ENCODE data around the gene NR5A1. TPM values are rescaled to one million over a fixed set of nuclear protein-coding genes. Genes with fewer than 3 reads are reported as not detected.

The NR5A1 gene
- polyA plus RNA-seq, 1 experiment = not detected

DNA sequence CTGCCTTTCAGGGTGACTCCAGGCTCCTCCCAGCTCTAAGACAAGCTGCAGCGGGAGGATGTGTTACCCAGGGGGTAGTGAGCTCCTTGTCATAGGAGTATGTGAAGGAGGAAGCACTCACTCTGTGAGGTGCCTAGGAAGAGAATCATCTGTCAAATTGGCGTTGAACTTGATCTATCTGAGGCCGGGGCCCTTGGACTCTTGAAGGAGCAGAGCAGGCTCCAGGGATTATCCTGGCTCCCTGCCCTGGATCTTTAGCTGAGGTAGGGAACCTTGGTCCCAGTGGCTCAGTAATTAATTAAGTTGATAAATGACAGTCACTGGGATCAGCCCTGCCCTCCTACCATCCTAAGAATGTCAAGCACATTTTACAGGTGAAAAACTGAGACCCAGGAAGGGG lies 41.5 kb downstream of the NR5A1 start:
- H3K4me3 ChIP-seq (ENCODE audit: low read depth, low read length) = no peak overlapping the region
- H3K27ac ChIP-seq (ENCODE audit: low read depth, low read length) = no peak overlapping the region
- TF ChIP-seq, protein P1, sequence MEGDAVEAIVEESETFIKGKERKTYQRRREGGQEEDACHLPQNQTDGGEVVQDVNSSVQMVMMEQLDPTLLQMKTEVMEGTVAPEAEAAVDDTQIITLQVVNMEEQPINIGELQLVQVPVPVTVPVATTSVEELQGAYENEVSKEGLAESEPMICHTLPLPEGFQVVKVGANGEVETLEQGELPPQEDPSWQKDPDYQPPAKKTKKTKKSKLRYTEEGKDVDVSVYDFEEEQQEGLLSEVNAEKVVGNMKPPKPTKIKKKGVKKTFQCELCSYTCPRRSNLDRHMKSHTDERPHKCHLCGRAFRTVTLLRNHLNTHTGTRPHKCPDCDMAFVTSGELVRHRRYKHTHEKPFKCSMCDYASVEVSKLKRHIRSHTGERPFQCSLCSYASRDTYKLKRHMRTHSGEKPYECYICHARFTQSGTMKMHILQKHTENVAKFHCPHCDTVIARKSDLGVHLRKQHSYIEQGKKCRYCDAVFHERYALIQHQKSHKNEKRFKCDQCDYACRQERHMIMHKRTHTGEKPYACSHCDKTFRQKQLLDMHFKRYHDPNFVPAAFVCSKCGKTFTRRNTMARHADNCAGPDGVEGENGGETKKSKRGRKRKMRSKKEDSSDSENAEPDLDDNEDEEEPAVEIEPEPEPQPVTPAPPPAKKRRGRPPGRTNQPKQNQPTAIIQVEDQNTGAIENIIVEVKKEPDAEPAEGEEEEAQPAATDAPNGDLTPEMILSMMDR (IDR thresholded peaks at IDR 0.05; ENCODE audit: low read depth, low read length) = no peak
- POLR2A ChIA-PET = no interaction called here
- no peaks in the 10 kb centered on the region for H3K9me3 ChIP-seq (ENCODE audit: control insufficient read depth, insufficient read depth, low read length)
- CTCF ChIA-PET = no interaction called here
- H3K27me3 ChIP-seq (ENCODE audit: control insufficient read depth, insufficient read depth, low read length) = peaks cover 29% of the 10 kb centered on the region
- DNase-seq (ENCODE audit: low read depth, low spot score) = no peak

DNA sequence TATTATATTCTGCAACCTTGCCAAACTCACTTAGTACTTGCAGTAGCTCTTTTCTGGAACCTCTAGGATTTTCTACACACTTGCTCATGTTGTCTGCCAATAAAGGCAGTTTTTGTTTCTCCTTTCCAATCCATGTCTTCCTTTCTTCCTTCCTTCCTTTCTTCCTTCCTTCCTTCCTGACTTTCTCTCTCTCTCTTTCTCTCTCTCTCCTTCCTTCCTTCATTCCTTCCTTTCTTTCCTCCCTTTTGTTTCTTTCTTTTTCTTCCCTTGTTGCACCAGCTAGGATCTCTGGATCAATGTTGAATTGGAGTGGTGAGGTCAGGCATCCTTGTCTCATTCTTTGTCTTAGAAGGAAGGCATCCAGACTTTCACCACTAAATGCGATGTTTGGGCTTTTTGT lies 44.5 kb downstream of the NR5A1 start:
- CTCF ChIA-PET = no interaction called here
- Histone ChIP-seq H3K27ac (ENCODE audit: low read depth, low read length) (no peak overlapping the region), H3K27me3 (ENCODE audit: control insufficient read depth, insufficient read depth, low read length) (peaks cover 28% of the 10 kb centered on the region), H3K9me3 (ENCODE audit: control insufficient read depth, insufficient read depth, low read length) (no peaks in the 10 kb centered on the region), H3K4me3 (ENCODE audit: low read depth, low read length) (no peak overlapping the region)
- DNase-seq (ENCODE audit: low read depth, low spot score) = no peak
- TF ChIP-seq, protein P1 (IDR thresholded peaks at IDR 0.05; ENCODE audit: low read depth, low read length) = no peak
- POLR2A ChIA-PET = interaction anchor here (0.7 to 1.0 kb wide), 2 partner anchors 82 to 290 kb away, joined by 3 to 4 read pairs; no protein-coding TSS in a partner anchor

DNA sequence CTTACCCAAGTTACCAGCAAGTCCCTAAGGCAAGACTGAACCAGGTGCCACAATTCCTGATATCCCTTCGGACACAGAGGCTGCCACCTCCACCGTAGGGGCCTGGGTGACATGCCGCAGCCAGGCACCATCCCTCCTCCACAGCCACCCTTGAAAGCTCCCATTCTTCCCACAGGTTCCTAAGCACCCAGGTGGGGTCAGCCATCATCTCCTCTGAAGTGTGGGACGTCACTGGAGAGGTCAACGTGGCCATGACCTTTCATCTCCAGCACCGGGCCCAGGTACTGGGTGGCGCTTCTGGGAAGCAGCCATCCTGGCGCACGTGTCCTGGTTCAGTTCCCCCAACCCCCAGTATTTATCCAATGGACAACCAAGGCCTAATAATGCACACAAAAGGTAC lies 48.8 kb downstream of the NR5A1 start:
- CTCF ChIA-PET = no interaction called here
- TF ChIP-seq, protein P1 (IDR thresholded peaks at IDR 0.05; ENCODE audit: low read depth, low read length) = no peak
- DNase-seq (ENCODE audit: low read depth, low spot score) = no peak
- no peaks in the 10 kb centered on the region for H3K9me3 ChIP-seq (ENCODE audit: control insufficient read depth, insufficient read depth, low read length)
- H3K4me3 ChIP-seq (ENCODE audit: low read depth, low read length) = no peak overlapping the region
- H3K27me3 ChIP-seq (ENCODE audit: control insufficient read depth, insufficient read depth, low read length) = peaks cover 22% of the 10 kb centered on the region
- POLR2A ChIA-PET = no interaction called here
- no peak overlapping the region for H3K27ac ChIP-seq (ENCODE audit: low read depth, low read length)

- Histone ChIP-seq H3K9me3 (ENCODE audit: control insufficient read depth, insufficient read depth, low read length) (peaks cover under 1% of the 10 kb centered on the region; the same call in 1 of the 2 replicates), H3K27ac (ENCODE audit: low read depth, low read length) (no peak overlapping the region), H3K4me3 (ENCODE audit: low read depth, low read length) (no peak overlapping the region), H3K27me3 (ENCODE audit: control insufficient read depth, insufficient read depth, low read length) (peaks cover 20% of the 10 kb centered on the region)
- CTCF ChIA-PET = no interaction called here
- DNase-seq (ENCODE audit: low read depth, low spot score) = no peak
- TF ChIP-seq, protein P1 (IDR thresholded peaks at IDR 0.05; ENCODE audit: low read depth, low read length) = no peak
- POLR2A ChIA-PET = no interaction called here
Measured at GRCh38 chr9:124457887-124458431, 49.2 kb downstream of the NR5A1 start.

DNA sequence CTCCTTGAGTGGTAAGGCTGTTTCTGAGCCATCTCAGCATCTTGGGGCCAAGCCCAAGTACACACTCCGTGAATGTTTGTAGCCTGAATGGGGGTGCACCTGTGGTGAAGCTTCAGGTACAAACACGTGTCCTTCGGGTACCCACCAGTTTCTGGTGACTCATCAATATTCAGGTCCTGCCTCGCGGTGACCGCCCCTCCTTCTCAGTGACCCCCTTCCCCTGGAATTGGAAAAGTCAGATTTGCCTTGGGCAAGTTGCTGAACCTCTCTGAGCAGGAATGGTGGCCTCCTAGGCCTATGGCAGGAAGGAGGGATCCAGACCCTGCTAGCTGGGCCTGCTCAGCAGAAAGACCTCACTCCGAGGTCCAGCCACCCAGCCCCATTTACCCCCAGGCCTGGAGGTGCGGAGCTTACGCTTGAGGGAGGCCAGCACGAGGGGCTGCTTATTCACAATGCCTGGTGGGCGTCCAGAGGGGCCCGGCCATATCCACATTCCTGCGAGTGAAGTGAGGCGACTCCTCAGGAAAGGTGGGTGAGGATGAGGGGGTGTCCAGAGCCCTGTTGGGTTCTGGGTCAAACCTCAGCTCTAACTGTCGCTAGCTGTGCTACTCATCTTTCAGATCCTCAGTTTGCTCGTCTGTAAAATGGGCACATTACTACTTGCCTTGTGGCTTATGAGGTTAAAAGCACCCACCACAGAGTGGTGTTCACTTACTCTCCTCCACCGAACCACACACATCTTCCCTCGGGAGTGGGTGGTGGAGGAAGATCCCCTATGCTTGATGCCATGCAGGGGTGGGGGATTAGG lies 49.9 kb downstream of the NR5A1 start:
- Histone ChIP-seq H3K27ac (ENCODE audit: low read depth, low read length) (no peak overlapping the region), H3K4me3 (ENCODE audit: low read depth, low read length) (no peak overlapping the region), H3K9me3 (ENCODE audit: control insufficient read depth, insufficient read depth, low read length) (peaks cover 4% of the 10 kb centered on the region; the same call in 1 of the 2 replicates), H3K27me3 (ENCODE audit: control insufficient read depth, insufficient read depth, low read length) (peaks cover 24% of the 10 kb centered on the region)
- no peak for DNase-seq (ENCODE audit: low read depth, low spot score)
- POLR2A ChIA-PET = no interaction called here
- TF ChIP-seq, protein P1 (IDR thresholded peaks at IDR 0.05; ENCODE audit: low read depth, low read length) = no peak
- CTCF ChIA-PET = no interaction called here

All from AG04450 (cell line).